BJ (cell line): ENCODE results near the gene CCDC27. TPM values are rescaled to one million over a fixed set of nuclear protein-coding genes. Genes with fewer than 3 reads are reported as not detected.

ENCODE experiments used
- CTCF ChIA-PET: fragments of 350-600 bp; formaldehyde crosslinking; extraction: SDS; loops from one replicate; lab custom pipeline; 2021; ENCODE audit warnings: antibody characterized with exemption, inconsistent platforms; lab: Yijun Ruan, JAX
- POLR2A ChIA-PET: fragments of 300-600 bp; sonication (Branson Sonifier 250); formaldehyde crosslinking; extraction: SDS; loops from one replicate; lab custom pipeline; 2021; ENCODE audit warnings: antibody characterized with exemption; lab: Charles Lee
- DNase-seq: peaks from one replicate; pipeline ENCODE4 v3.0.0-alpha.2; 2011; ENCODE audit warnings: low read depth
- H3K27me3 ChIP-seq: 2 replicates; pipeline ENCODE4 v1.6.0; 2011; ENCODE audit warnings: low read length; ENCODE audit not compliant: control insufficient read depth, insufficient read depth
- H3K36me3 ChIP-seq: 2 replicates; pipeline ENCODE4 v1.5.1; 2011; ENCODE audit warnings: low read length; ENCODE audit not compliant: control insufficient read depth, insufficient read depth
- H3K4me3 ChIP-seq: 2 replicates; pipeline ENCODE4 v1.5.1; 2011; ENCODE audit warnings: low read depth, mild to moderate bottlenecking, control low read depth, low read length
- CTCF ChIP-seq: IDR thresholded peaks from 2 replicates; pipeline ENCODE4 v1.5.1; 2011; ENCODE audit warnings: low read depth, mild to moderate bottlenecking, control low read depth, inconsistent platforms, low read length, moderate library complexity; ENCODE audit not compliant: insufficient read depth
- polyA plus RNA-seq: library from polyadenylated mRNA; depleted of rRNA; stranded (reverse); fragments of >200 nt; gene quantifications from 2 replicates; pipeline ENCODE4 v1.2.3, GENCODE V29; 2011

CCDC27 gene
- polyA plus RNA-seq, 1 experiment, result not detected

DNA sequence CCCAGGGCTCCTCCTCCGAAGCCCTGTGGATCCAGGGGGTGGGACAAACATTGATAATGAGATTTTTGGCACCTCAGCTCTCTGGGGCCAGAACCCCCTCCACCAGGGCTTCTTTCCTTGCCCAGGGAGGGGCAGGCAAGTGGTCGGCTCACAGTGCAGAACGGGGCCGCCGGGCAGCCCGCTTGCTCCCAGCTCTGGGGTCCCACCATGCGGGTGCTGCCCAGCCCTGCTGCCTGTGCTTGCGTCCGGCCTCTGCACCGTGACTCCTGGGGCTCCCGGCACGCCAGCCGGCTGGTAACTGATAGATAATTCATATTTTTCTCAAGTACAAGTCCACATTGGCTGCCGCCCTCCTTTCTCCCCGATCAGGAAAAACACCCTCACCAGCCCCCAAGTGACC, 42.0 kb upstream of the CCDC27 start:
- ChIA-PET POLR2A (no interaction called here), CTCF (interaction anchor here (2.3 kb wide), 1 partner anchor 14 kb away, joined by 11 read pairs; no protein-coding TSS in a partner anchor)
- Histone ChIP-seq H3K4me3 (no peak overlapping the region), H3K27me3 (peaks cover 26% of the 10 kb centered on the region), H3K36me3 (no peaks in the 10 kb centered on the region)
- no peak for DNase-seq
- no peak for TF ChIP-seq CTCF

- no peak overlapping the region for H3K4me3 ChIP-seq
- no peaks in the 10 kb centered on the region for H3K36me3 ChIP-seq
- no peak for DNase-seq
- TF ChIP-seq CTCF, result no peak
- H3K27me3 ChIP-seq, result peaks cover 26% of the 10 kb centered on the region
- CTCF ChIA-PET, result interaction anchor here (1.6 to 2.4 kb wide), 2 partner anchors 13 to 16 kb away, joined by 4 to 11 read pairs; no protein-coding TSS in a partner anchor
- POLR2A ChIA-PET, result no interaction called here
Observed at GRCh38 chr1:3711381-3711779, 40.9 kb upstream of the CCDC27 start.

DNA sequence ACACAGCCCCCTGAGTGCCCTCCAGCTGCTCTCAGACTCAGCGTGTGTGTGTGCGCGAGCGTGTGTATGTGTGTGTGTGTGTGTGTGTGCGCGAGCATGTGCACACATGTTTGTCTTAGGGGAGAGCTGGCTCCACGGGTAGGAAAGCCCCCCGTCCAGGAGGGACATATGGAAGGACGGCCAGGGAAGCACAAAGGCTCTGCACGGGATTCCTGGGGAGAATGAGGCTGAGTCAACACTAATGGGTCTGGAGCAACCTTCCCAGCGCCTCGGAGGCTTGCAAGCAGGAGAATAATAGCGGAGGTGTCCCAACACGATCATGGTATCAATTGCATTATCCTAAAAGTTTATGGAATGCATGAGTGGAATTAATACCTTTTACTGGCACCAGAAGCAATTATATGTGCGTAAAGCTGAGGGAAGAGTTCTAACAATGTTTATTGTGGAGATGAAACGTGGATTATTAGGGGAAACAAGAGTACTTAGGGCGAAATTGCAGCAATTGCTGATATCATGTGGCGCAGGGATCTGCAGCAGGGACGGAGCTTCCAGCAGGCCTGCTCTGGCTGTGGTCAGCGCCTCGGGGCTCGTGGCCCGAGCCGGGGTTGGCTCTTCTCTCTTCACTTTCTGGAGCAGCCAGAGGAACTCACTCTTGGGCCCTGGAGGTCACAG, 40.3 kb upstream of the CCDC27 start:
- H3K4me3 ChIP-seq, result no peak overlapping the region
- H3K36me3 ChIP-seq, result no peaks in the 10 kb centered on the region
- TF ChIP-seq CTCF, result no peak
- H3K27me3 ChIP-seq, result peaks cover 26% of the 10 kb centered on the region
- DNase-seq, result no peak
- ChIA-PET CTCF (interaction anchor here (0.6 to 2.4 kb wide), 3 partner anchors 13 to 16 kb away, joined by 3 to 11 read pairs (median 4); no protein-coding TSS in a partner anchor), POLR2A (no interaction called here)

GRCh38 chr1:3712573-3713535, 39.4 kb upstream of the CCDC27 start:
- Histone ChIP-seq H3K27me3 (peaks cover 22% of the 10 kb centered on the region), H3K4me3 (no peak overlapping the region), H3K36me3 (no peaks in the 10 kb centered on the region)
- CTCF ChIA-PET, result interaction anchor here (0.6 to 2.4 kb wide), 3 partner anchors 12 to 17 kb away, joined by 3 to 11 read pairs (median 4); no protein-coding TSS in a partner anchor
- no peak for DNase-seq
- POLR2A ChIA-PET, result no interaction called here
- TF ChIP-seq CTCF, result no peak

DNA sequence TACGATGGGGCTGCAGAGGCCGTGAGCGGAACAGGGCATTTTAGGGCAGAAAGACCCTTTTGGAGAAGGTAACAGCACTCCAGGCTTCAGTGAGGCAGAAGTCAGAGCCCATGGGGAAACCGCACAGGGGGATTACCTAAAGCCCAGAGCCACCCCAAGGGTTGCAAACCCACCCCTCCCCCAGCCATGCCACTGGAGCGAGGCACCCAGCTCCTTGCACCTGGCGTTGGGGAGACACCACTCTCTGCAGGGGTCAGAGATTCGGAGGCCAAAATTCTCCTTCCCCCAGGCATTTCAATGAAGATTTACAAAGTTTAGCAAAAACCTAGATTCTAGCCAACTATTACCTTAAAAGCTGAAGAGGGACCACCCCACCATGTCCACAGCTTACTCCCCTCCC, 38.4 kb upstream of the CCDC27 start:
- ChIA-PET POLR2A (no interaction called here), CTCF (interaction anchor here (1.2 to 3.2 kb wide), 2 partner anchors 11 to 18 kb away, joined by 3 to 25 read pairs; no protein-coding TSS in a partner anchor)

More for the DNA sequence above, 38.4 kb upstream of the CCDC27 start:
- Histone ChIP-seq H3K36me3 (no peaks in the 10 kb centered on the region), H3K4me3 (no peak overlapping the region), H3K27me3 (peaks cover 19% of the 10 kb centered on the region)
- TF ChIP-seq CTCF, result no peak
- no peak for DNase-seq
